Lower leg skin (tissue), 4 donors: ENCODE results near the gene OR2AG1. TPM values are rescaled to one million over a fixed set of nuclear protein-coding genes. Genes with fewer than 3 reads are reported as not detected.

ENCODE experiments used
- DNase-seq, 2 donors: peaks; one replicate each; pipeline ENCODE4 v3.0.0-alpha.2; 2019; ENCODE audit warnings: low spot score in 2 of 2
- H3K4me3 ChIP-seq: fragments of 200-600 bp; sonication (generic); 2 replicates; pipeline ENCODE4 v1.5.1; 2017; ENCODE audit warnings: mild to moderate bottlenecking, low read depth; ENCODE audit not compliant: poor library complexity, severe bottlenecking
- POLR2A ChIP-seq, 2 donors: fragments of 450-650 bp; IDR thresholded peaks; one replicate each; pipeline ENCODE4 v1.6.1; 2016 to 2017; ENCODE audit warnings: antibody characterized with exemption in 2 of 2, mild to moderate bottlenecking in 1 of 2, moderate library complexity in 1 of 2
- WGBS, 2 donors: methylation state at CpG; one replicate each; pipeline ENCODE4 v1.1.5; 2018; 5-methylcytosine and 5-hydroxymethylcytosine counted together
- intact Hi-C: fragments of 100-400 bp; cut with DNase I; formaldehyde crosslinking; loops from one replicate; pipeline ENCODE4 v1.15.0; 2023; ENCODE audit warnings: low total_unique reads
- total RNA-seq, 4 donors: library from RNA; depleted of rRNA; stranded (reverse); fragments of >200 nt; gene quantifications; one replicate each; pipeline ENCODE4 v1.1.0, GENCODE V29; 2016
- TF ChIP-seq, protein P1 (sequence below), 3 donors: fragments of 450-650 bp; IDR thresholded peaks; one replicate each; pipeline ENCODE4 v1.5.1; 2016; ENCODE audit warnings: antibody characterized with exemption in 3 of 3, mild to moderate bottlenecking in 3 of 3, moderate library complexity in 2 of 3

Gene OR2AG1
- total RNA-seq, 4 donors from 2014 or later: not detected

DNA sequence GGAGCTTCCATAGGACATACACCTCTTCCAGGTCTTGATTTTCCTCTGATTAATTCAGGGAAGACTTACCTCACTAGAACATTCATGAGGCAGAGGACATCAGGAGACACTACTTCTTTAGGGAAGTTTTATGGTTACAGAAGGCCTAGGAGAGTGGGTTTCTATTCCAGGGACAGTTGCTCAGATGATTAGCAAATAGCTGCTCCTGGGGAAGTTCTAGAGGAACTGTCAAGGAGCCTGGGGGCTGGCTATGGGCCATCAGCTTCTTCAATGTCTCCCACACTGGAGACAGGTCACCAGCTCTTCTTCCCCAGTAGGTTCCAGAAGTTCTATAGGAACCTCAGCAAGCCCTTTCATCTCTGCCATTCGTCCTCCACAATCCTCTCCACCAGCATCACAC is 51.2 kb downstream of the OR2AG1 start:
- intact Hi-C loops: no loop called here
- no peak for TF ChIP-seq POLR2A (IDR thresholded peaks at IDR 0.05)
- TF ChIP-seq, protein P1, sequence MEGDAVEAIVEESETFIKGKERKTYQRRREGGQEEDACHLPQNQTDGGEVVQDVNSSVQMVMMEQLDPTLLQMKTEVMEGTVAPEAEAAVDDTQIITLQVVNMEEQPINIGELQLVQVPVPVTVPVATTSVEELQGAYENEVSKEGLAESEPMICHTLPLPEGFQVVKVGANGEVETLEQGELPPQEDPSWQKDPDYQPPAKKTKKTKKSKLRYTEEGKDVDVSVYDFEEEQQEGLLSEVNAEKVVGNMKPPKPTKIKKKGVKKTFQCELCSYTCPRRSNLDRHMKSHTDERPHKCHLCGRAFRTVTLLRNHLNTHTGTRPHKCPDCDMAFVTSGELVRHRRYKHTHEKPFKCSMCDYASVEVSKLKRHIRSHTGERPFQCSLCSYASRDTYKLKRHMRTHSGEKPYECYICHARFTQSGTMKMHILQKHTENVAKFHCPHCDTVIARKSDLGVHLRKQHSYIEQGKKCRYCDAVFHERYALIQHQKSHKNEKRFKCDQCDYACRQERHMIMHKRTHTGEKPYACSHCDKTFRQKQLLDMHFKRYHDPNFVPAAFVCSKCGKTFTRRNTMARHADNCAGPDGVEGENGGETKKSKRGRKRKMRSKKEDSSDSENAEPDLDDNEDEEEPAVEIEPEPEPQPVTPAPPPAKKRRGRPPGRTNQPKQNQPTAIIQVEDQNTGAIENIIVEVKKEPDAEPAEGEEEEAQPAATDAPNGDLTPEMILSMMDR (IDR thresholded peaks at IDR 0.05): no peak
- H3K4me3 ChIP-seq: no peak overlapping the region
- 50 to 57% methylated on average over 1 of the region's 1 CpG for WGBS, 2 donors
- no peak for DNase-seq

Other genes starting within 250 kb of the OR2AG1 start
- 10 to 100 TPM; 14.9 to 22.7 (median 18.0) TPM for gene RRP8, start 179.4 kb upstream of the OR2AG1 start, total RNA-seq
- 10 to 100 TPM; 68.1 to 91.0 (median 74.8) TPM for gene ILK, start 179.2 kb upstream of the OR2AG1 start, total RNA-seq
- 100 to 1,000 TPM in 1 of 4 donors, 10 to 100 TPM in 3; 41.1 to 105 (median 61.8) TPM for gene TAF10, start 170.8 kb upstream of the OR2AG1 start, total RNA-seq
- 10 to 100 TPM; 49.6 to 65.3 (median 57.9) TPM for gene TPP1, start 163.6 kb upstream of the OR2AG1 start, total RNA-seq
- gene DCHS1, start 127.2 kb upstream of the OR2AG1 start, total RNA-seq: 1 to 10 TPM; 4.0 to 9.0 (median 5.4) TPM
- gene MRPL17, start 99.7 kb upstream of the OR2AG1 start, total RNA-seq: 100 to 1,000 TPM in 1 of 4 donors, 10 to 100 TPM in 3; 16.8 to 115 (median 30.5) TPM
- not detected for gene OR2AG2, start 11.0 kb upstream of the OR2AG1 start, total RNA-seq
- gene OR6A2, start 16.7 kb downstream of the OR2AG1 start, total RNA-seq: not detected
- not detected for gene OR10A5, start 62.7 kb downstream of the OR2AG1 start, total RNA-seq
- not detected for gene OR10A2, start 80.0 kb downstream of the OR2AG1 start, total RNA-seq
- gene OR10A4, start 93.6 kb downstream of the OR2AG1 start, total RNA-seq: not detected
- not detected for gene OR2D2, start 109.5 kb downstream of the OR2AG1 start, total RNA-seq
- gene OR2D3, start 138.0 kb downstream of the OR2AG1 start, total RNA-seq: not detected
- gene ZNF215, start 143.4 kb downstream of the OR2AG1 start, total RNA-seq: 1 to 10 TPM in 1 of 4 donors, under 1 TPM in 2, not detected in 1; 0.36 to 2.8 (median 0.51) TPM
- 1 to 10 TPM in 2 of 4 donors, under 1 TPM in 2; 0.21 to 1.4 (median 0.71) TPM for gene ZNF214, start 237.3 kb downstream of the OR2AG1 start, total RNA-seq
- under 1 TPM in 1 of 4 donors, not detected in 3; 0.19 TPM for gene NLRP14, start 237.5 kb downstream of the OR2AG1 start, total RNA-seq